SK-N-SH treated with all-trans-retinoic acid at 6 μM for 48 hours (cell line): ENCODE data around the gene ZNF219.

ENCODE experiments used
- ARNTL ChIP-seq: fragments of 450-650 bp; formaldehyde crosslinking; IDR thresholded peaks from 2 replicates; pipeline ENCODE4 v1.5.0; 2020; ENCODE audit warnings: low read depth, mild to moderate bottlenecking, moderate library complexity, borderline replicate concordance
- CSDC2 ChIP-seq: fragments of 250-450 bp; sonication (Bioruptor Pico); IDR thresholded peaks from 2 replicates; pipeline ENCODE4 v1.5.0; 2020; ENCODE audit warnings: mild to moderate bottlenecking, moderate library complexity
- ESRRG ChIP-seq: fragments of 250-450 bp; sonication (Bioruptor Pico); IDR thresholded peaks from 2 replicates; pipeline ENCODE4 v1.6.1; 2021; ENCODE audit warnings: mild to moderate bottlenecking
- ISL1 ChIP-seq: fragments of 250-450 bp; sonication (Bioruptor Pico); IDR thresholded peaks from 2 replicates; pipeline ENCODE4 v2.1.2; 2022; ENCODE audit warnings: mild to moderate bottlenecking, moderate library complexity
- OSR1 ChIP-seq: fragments of 250-450 bp; sonication (Bioruptor Pico); IDR thresholded peaks from 2 replicates; pipeline ENCODE4 v1.8.0; 2022; ENCODE audit warnings: moderate library complexity, mild to moderate bottlenecking, inconsistent platforms
- POU6F1 ChIP-seq: fragments of 250-450 bp; sonication (Bioruptor Pico); IDR thresholded peaks from 2 replicates; pipeline ENCODE4 v1.8.0; 2021; ENCODE audit warnings: low read depth, mild to moderate bottlenecking, moderate library complexity, borderline replicate concordance
- PPARA ChIP-seq: fragments of 250-450 bp; sonication (Bioruptor Pico); IDR thresholded peaks from 2 replicates; pipeline ENCODE4 v1.5.0; 2020; ENCODE audit warnings: mild to moderate bottlenecking, borderline replicate concordance
- RARB ChIP-seq: fragments of 250-450 bp; sonication (Bioruptor Pico); IDR thresholded peaks from 2 replicates; pipeline ENCODE4 v1.8.0; 2021; ENCODE audit warnings: mild to moderate bottlenecking, moderate library complexity
- TSHZ2 ChIP-seq: fragments of 250-450 bp; sonication (Bioruptor Pico); IDR thresholded peaks from 2 replicates; pipeline ENCODE4 v1.5.0; 2020; ENCODE audit warnings: mild to moderate bottlenecking, moderate library complexity
- ZFP3 ChIP-seq: fragments of 250-450 bp; sonication (Bioruptor Pico); IDR thresholded peaks from 2 replicates; pipeline ENCODE4 v1.5.0; 2020; ENCODE audit warnings: mild to moderate bottlenecking, moderate library complexity
- ZNF565 ChIP-seq: fragments of 450-650 bp; formaldehyde crosslinking; conservative IDR thresholded peaks from 2 replicates; pipeline ENCODE4 v1.5.0; 2020; ENCODE audit warnings: low read depth, mild to moderate bottlenecking, moderate library complexity
- ZNF70 ChIP-seq: fragments of 450-650 bp; formaldehyde crosslinking; IDR thresholded peaks from 2 replicates; pipeline ENCODE4 v1.5.0; 2020; ENCODE audit warnings: mild to moderate bottlenecking, moderate library complexity
- TF ChIP-seq, protein P1 (sequence below): fragments of 250-450 bp; sonication (Bioruptor Pico); IDR thresholded peaks from 2 replicates; pipeline ENCODE4 v1.8.0; 2020; ENCODE audit warnings: mild to moderate bottlenecking, moderate library complexity, borderline replicate concordance

GRCh38 chr14:21089271-21089670 is 9.2 kb downstream of the ZNF219 start:
- TF ChIP-seq ARNTL (CRISPR knock-in tag) (no peak), CSDC2 (CRISPR knock-in tag) (no peak), RARB (no peak), ZFP3 (CRISPR knock-in tag) (no peak), PPARA (CRISPR knock-in tag) (no peak), ESRRG (CRISPR knock-in tag) (no peak), ISL1 (CRISPR knock-in tag) (no peak), POU6F1 (CRISPR knock-in tag) (no peak), ZNF70 (no peak), OSR1 (CRISPR knock-in tag) (no peak), ZNF565 (no peak), TSHZ2 (CRISPR knock-in tag) (no peak)
- TF ChIP-seq, protein P1, sequence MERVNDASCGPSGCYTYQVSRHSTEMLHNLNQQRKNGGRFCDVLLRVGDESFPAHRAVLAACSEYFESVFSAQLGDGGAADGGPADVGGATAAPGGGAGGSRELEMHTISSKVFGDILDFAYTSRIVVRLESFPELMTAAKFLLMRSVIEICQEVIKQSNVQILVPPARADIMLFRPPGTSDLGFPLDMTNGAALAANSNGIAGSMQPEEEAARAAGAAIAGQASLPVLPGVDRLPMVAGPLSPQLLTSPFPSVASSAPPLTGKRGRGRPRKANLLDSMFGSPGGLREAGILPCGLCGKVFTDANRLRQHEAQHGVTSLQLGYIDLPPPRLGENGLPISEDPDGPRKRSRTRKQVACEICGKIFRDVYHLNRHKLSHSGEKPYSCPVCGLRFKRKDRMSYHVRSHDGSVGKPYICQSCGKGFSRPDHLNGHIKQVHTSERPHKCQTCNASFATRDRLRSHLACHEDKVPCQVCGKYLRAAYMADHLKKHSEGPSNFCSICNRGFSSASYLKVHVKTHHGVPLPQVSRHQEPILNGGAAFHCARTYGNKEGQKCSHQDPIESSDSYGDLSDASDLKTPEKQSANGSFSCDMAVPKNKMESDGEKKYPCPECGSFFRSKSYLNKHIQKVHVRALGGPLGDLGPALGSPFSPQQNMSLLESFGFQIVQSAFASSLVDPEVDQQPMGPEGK = no peak
